ENCODE data around the gene GAB1.

The GAB1 gene

GRCh38 chr4:143512978-143513313, 176.3 kb downstream of the GAB1 start:
- DNase-seq, result peak in 3 of 6 experiments; percentile 89 to 96 (median 91)

- peak; percentile 95 to 99 (median 97) for DNase-seq
Observed at GRCh38 chr4:143513314-143514168, 176.9 kb downstream of the GAB1 start, which contains the start of gene SMARCA5. Gene SMARCA5 (plus strand): TSS chr4:143513702. CDS start chr4:143513925, 223 bp downstream.

- no peak for DNase-seq
Observed at GRCh38 chr4:143514169-143514495, 177.5 kb downstream of the GAB1 start.

GRCh38 chr4:143514497-143514896, 177.8 kb downstream of the GAB1 start:
- DNase-seq, result peak in 2 of 6 experiments; percentile 7 to 16

- DNase-seq, result no peak
Observed at GRCh38 chr4:143514901-143515300, 178.2 kb downstream of the GAB1 start.

GRCh38 chr4:143515905-143516304, 179.2 kb downstream of the GAB1 start:
- DNase-seq, result no peak

GRCh38 chr4:143517764-143518163, 181.1 kb downstream of the GAB1 start:
- DNase-seq, result no peak

Data from stimulated activated naive CD4-positive, alpha-beta T cell (primary cell).